GM12864 (cell line): ENCODE results near the gene SKIC3.

Experiments used
- DNase-seq: peaks from one replicate; pipeline ENCODE4 v3.0.0-alpha.2; 2011; ENCODE audit warnings: low read depth
- H3K4me3 ChIP-seq: 2 replicates; pipeline ENCODE4 v1.5.1; 2011; ENCODE audit warnings: mild to moderate bottlenecking, low read depth, low read length, control low read depth
- TF ChIP-seq, protein P1 (sequence below): IDR thresholded peaks from 2 replicates; pipeline ENCODE4 v1.5.1; 2011; ENCODE audit warnings: low read depth, mild to moderate bottlenecking, moderate library complexity, low read length, control low read depth, inconsistent platforms; ENCODE audit errors: missing control alignments

The SKIC3 gene

DNA sequence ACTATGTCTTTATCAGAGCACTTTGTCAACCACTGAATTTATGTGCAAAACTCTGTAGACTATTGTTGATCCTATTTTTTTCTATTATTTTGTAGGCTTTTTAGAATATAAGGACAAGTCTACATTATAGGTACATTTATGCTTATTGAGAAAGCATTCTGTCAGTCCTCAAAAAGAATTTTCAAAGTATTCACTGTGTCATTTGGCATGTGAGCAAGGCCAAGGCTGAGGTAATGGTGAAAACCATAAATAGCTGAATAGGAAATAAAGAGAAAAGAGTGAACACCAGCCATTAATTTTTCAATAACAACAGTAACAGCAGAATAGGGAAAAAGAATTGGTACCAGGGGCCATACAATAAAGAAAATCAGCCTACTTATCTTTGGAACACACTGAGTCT, 21.0 kb downstream of the SKIC3 start:
- no peak overlapping the region for H3K4me3 ChIP-seq
- TF ChIP-seq, protein P1, sequence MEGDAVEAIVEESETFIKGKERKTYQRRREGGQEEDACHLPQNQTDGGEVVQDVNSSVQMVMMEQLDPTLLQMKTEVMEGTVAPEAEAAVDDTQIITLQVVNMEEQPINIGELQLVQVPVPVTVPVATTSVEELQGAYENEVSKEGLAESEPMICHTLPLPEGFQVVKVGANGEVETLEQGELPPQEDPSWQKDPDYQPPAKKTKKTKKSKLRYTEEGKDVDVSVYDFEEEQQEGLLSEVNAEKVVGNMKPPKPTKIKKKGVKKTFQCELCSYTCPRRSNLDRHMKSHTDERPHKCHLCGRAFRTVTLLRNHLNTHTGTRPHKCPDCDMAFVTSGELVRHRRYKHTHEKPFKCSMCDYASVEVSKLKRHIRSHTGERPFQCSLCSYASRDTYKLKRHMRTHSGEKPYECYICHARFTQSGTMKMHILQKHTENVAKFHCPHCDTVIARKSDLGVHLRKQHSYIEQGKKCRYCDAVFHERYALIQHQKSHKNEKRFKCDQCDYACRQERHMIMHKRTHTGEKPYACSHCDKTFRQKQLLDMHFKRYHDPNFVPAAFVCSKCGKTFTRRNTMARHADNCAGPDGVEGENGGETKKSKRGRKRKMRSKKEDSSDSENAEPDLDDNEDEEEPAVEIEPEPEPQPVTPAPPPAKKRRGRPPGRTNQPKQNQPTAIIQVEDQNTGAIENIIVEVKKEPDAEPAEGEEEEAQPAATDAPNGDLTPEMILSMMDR: no peak
- DNase-seq: no peak

DNA sequence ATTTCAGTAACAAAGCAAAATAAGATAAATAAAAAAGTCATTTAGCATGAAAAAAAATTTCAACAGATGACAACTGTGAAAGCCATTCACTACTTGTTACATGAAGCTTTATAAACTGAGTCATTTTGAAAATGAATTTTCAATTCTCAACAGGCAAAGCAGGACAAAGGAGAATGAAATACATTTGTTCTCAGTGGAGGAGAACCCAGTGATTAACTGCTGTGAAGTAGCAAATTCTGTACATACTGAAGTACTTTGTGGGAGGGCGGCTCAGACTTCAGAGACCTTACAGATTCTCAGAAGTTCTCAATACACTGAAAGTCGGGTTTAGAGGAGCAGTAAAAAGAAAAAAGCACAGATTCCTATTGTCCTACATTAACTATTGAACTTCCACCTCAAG, 21.7 kb downstream of the SKIC3 start:
- DNase-seq: no peak
- TF ChIP-seq, protein P1: no peak
- H3K4me3 ChIP-seq: no peak overlapping the region

DNA sequence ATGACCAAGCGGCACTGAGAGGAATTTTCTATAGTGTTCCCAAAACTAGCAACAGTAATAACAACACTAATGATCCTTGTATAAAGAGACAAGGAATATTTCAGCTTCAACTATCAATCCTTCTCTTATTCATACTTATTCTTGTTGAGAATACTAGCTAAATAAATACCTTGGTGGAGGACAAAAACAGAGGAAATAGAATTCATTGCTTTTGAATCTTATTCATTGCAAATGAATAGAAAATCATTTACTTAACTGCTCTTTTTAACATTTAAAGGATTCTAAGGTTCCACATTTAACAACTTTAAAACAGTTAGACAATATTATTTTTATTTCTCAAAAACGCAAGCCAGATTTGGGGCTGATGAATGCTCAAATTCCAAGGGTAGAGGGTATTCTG, 22.4 kb downstream of the SKIC3 start:
- no peak for DNase-seq
- TF ChIP-seq, protein P1: no peak
- no peak overlapping the region for H3K4me3 ChIP-seq

DNA sequence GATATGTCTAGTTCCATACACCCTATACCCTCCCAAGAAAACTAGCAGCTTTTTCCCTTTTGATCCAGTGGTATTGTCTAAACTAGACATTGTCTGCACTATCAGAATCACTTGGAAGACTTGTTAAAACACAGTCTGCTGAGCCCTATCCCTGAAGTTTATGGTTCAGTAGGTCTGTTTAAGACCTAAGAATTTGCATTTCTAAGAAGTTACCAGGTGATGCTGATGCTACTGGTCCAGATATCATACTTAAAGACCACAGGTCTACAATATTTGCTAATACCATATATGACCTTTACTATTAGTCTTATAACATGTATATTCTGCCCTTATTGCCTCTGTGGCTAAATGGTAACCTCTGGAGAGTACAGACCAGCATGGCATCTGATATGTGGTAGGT, 23.3 kb downstream of the SKIC3 start:
- DNase-seq: no peak
- TF ChIP-seq, protein P1: no peak
- H3K4me3 ChIP-seq: no peak overlapping the region

DNA sequence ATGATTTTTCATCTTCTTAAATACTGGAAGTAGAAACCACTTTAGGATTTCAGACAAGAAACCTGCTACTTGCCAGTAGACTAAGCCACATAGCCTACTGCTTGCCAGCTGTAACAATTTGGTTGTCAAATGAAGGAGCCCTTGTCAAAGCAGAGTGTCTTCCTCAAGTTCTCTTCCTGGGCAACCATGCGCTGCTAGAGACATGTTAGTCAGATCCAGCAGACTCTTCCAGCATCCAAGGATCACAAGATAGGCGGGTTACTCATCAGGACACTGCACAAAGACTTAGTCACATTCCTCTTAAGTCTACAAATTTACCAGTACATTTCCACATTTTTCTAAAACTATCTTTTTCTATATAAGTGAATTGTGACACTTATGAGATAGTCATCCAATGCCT, 24.4 kb downstream of the SKIC3 start:
- DNase-seq: no peak
- no peak overlapping the region for H3K4me3 ChIP-seq
- TF ChIP-seq, protein P1: no peak

DNA sequence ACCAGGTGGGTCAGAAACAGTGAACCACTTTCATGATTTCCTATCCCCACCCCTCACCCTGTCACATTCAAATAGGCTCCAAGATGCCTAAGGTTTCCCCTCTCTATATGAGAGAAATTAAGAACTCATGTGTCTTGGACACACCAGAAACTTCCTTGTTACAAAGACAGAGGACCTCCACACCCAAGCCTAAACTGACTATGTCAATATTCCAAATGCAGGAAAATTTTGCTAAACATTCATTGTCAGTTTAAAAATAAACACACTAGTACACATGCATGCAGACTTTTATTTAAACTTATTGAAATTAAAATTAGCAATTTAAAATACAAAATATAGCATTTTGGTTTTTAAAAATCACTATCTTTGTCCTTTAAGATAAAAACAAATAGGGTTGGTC, 26.2 kb downstream of the SKIC3 start:
- DNase-seq: no peak
- H3K4me3 ChIP-seq: no peak overlapping the region
- TF ChIP-seq, protein P1: no peak

DNA sequence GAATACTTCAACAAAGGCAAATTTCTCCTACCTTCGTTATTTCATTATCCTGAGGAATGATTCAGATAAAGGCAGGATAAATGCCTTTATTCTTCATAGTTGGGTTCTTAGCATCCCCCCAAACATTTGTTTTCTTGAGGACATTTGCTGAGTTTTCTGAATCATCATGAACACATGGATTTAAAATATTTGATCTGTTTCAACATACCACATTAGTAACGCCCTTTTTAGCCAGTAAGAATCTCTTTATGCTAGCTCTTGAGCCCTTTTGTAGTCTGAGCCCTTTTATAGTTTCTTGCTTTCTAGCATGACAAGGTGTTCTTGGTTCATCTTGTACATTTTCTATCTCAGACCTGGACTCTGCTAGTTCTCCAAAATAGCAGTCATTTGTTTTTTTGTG, 27.9 kb downstream of the SKIC3 start:
- TF ChIP-seq, protein P1: no peak
- H3K4me3 ChIP-seq: no peak overlapping the region
- DNase-seq: no peak
